CD14-positive monocyte (primary cell): ENCODE data around the gene CIRBP. TPM values are rescaled to one million over a fixed set of nuclear protein-coding genes. Genes with fewer than 3 reads are reported as not detected.

Source experiments
- DNase-seq, 3 donors: peaks; one replicate each; pipeline ENCODE4 v3.0.0-alpha.2; 2011 to 2022
- H2AFZ ChIP-seq: 2 replicates; pipeline ENCODE4 v1.6.0; 2012; ENCODE audit warnings: mild to moderate bottlenecking, low read depth, low read length, inconsistent platforms; ENCODE audit not compliant: insufficient read depth, poor library complexity, severe bottlenecking
- H3K27ac ChIP-seq, 2 donors: 1 replicate in 1 of 2; 2 replicates in 1 of 2; pipeline ENCODE4 v1.5.1; 2012 to 2013; ENCODE audit warnings: low read length in 2 of 2, control low read depth in 1 of 2, inconsistent platforms in 1 of 2, low read depth in 1 of 2, mild to moderate bottlenecking in 1 of 2
- H3K27me3 ChIP-seq, 2 donors: one replicate each; pipeline versions ENCODE4 v1.6.0 to v1.6.1; 2011 to 2013; ENCODE audit warnings: low read length in 2 of 2; ENCODE audit not compliant: control insufficient read depth in 2 of 2, insufficient read depth in 2 of 2
- H3K36me3 ChIP-seq, 2 donors: replicated peaks in 1 of 2; 1 replicate in 1 of 2; 2 replicates in 1 of 2; pipeline versions ENCODE4 v1.5.1 to v1.6.1; 2012 to 2013; ENCODE audit warnings: low read length in 2 of 2, control low read depth in 1 of 2, inconsistent platforms in 1 of 2, mild to moderate bottlenecking in 1 of 2; ENCODE audit not compliant: insufficient read depth in 2 of 2, control insufficient read depth in 1 of 2
- H3K4me1 ChIP-seq, 2 donors: 1 replicate in 1 of 2; 2 replicates in 1 of 2; pipeline versions ENCODE4 v1.5.1 to v1.6.1; 2012 to 2013; ENCODE audit warnings: low read length in 2 of 2, control low read depth in 1 of 2, inconsistent platforms in 1 of 2, mild to moderate bottlenecking in 1 of 2, moderate library complexity in 1 of 2; ENCODE audit not compliant: insufficient read depth in 2 of 2, control insufficient read depth in 1 of 2
- H3K4me2 ChIP-seq: replicated peaks from 2 replicates; pipeline ENCODE3; 2012; ENCODE audit warnings: low read length, moderate library complexity, mild to moderate bottlenecking; ENCODE audit not compliant: poor library complexity, severe bottlenecking; ENCODE audit errors: extremely low read depth
- H3K4me3 ChIP-seq, 3 experiments: fragments of 200-600 bp in 1 of 3; sonication (generic) in 1 of 3; replicated peaks in 1 of 3; 1 replicate in 2 of 3; 2 replicates in 1 of 3; pipeline ENCODE4 v1.5.1; 2011 to 2013; ENCODE audit warnings: low read length in 3 of 3, mild to moderate bottlenecking in 3 of 3, control low read depth in 2 of 3, low read depth in 2 of 3, inconsistent platforms in 1 of 3, moderate library complexity in 1 of 3
- H3K79me2 ChIP-seq: 2 replicates; pipeline ENCODE4 v1.6.0; 2012; ENCODE audit warnings: mild to moderate bottlenecking, control low read depth, inconsistent platforms, low read length, moderate library complexity; ENCODE audit not compliant: insufficient read depth
- H3K9ac ChIP-seq: 2 replicates; pipeline ENCODE4 v1.6.0; 2017; ENCODE audit warnings: low read length, mild to moderate bottlenecking; ENCODE audit not compliant: insufficient read depth, poor library complexity, severe bottlenecking
- H3K9me3 ChIP-seq, 2 donors: replicated peaks in 1 of 2; 1 replicate in 1 of 2; 2 replicates in 1 of 2; pipeline versions ENCODE4 v1.5.1 to v1.6.1; 2012 to 2013; ENCODE audit warnings: low read length in 2 of 2, control low read depth in 1 of 2; ENCODE audit not compliant: control insufficient read depth in 1 of 2, insufficient read depth in 1 of 2
- H4K20me1 ChIP-seq: 2 replicates; pipeline ENCODE4 v1.6.0; 2012; ENCODE audit warnings: mild to moderate bottlenecking, low read length, control low read depth, moderate library complexity; ENCODE audit not compliant: insufficient read depth
- H3K27ac Mint-ChIP-seq, 7 donors: one replicate each; pipeline ENCODE4 v1.8.0; 2020; ENCODE audit warnings: mild to moderate bottlenecking in 7 of 7, mixed read lengths in 7 of 7, moderate library complexity in 6 of 7, inconsistent platforms in 2 of 7
- H3K27me3 Mint-ChIP-seq, 3 donors: one replicate each; pipeline ENCODE4 v1.8.0; 2021 to 2022; ENCODE audit warnings: low read depth in 3 of 3, mild to moderate bottlenecking in 3 of 3, mixed read lengths in 3 of 3, moderate library complexity in 3 of 3, inconsistent platforms in 1 of 3
- H3K36me3 Mint-ChIP-seq, 2 donors: one replicate each; pipeline ENCODE4 v1.8.0; 2020; ENCODE audit warnings: mixed read lengths in 2 of 2, inconsistent platforms in 1 of 2, mild to moderate bottlenecking in 1 of 2
- H3K4me1 Mint-ChIP-seq: one replicate; pipeline ENCODE4 v1.8.0; 2020; ENCODE audit warnings: mild to moderate bottlenecking, mixed read lengths
- H3K4me3 Mint-ChIP-seq, 2 donors: one replicate each; pipeline ENCODE4 v1.8.0; 2020; ENCODE audit warnings: mild to moderate bottlenecking in 2 of 2, mixed read lengths in 2 of 2, moderate library complexity in 1 of 2
- H3K9me3 Mint-ChIP-seq, 7 donors: one replicate each; pipeline ENCODE4 v1.8.0; 2020 to 2022; ENCODE audit warnings: mixed read lengths in 7 of 7, mild to moderate bottlenecking in 6 of 7, moderate library complexity in 6 of 7, inconsistent platforms in 2 of 7
- WGBS: methylation state at CpG from one replicate; pipeline ENCODE4 v1.1.5; 2013; ENCODE audit warnings: missing lambda C conversion rate; ENCODE audit not compliant: insufficient coverage; 5-methylcytosine and 5-hydroxymethylcytosine counted together
- intact Hi-C, 2 donors: fragments of 100-400 bp; cut with micrococcal nuclease; formaldehyde crosslinking; loops; one replicate each; pipeline versions ENCODE4 v1.15.0 to v1.15.1; 2023
- polyA plus RNA-seq, 3 donors: library from polyadenylated mRNA; depleted of rRNA in 1 of 3; unstranded in 2 of 3; stranded (reverse) in 1 of 3; fragments of 300-500 nt in 2 of 3; fragments of >200 nt in 1 of 3; fragmentation: Illumina TruSeq in 2 of 3; gene quantifications; 1 replicate in 2 of 3; 2 replicates in 1 of 3; pipeline ENCODE4 v1.2.3, GENCODE V29; 2012 to 2021
- TF ChIP-seq, protein P1 (sequence below): fragments of 200-600 bp; IDR thresholded peaks from one replicate; pipeline ENCODE4 v1.8.0; 2022; ENCODE audit warnings: antibody characterized with exemption, mild to moderate bottlenecking

CIRBP gene
- polyA plus RNA-seq, 3 donors = 39.6 to 600 (median 51.1) TPM

DNA sequence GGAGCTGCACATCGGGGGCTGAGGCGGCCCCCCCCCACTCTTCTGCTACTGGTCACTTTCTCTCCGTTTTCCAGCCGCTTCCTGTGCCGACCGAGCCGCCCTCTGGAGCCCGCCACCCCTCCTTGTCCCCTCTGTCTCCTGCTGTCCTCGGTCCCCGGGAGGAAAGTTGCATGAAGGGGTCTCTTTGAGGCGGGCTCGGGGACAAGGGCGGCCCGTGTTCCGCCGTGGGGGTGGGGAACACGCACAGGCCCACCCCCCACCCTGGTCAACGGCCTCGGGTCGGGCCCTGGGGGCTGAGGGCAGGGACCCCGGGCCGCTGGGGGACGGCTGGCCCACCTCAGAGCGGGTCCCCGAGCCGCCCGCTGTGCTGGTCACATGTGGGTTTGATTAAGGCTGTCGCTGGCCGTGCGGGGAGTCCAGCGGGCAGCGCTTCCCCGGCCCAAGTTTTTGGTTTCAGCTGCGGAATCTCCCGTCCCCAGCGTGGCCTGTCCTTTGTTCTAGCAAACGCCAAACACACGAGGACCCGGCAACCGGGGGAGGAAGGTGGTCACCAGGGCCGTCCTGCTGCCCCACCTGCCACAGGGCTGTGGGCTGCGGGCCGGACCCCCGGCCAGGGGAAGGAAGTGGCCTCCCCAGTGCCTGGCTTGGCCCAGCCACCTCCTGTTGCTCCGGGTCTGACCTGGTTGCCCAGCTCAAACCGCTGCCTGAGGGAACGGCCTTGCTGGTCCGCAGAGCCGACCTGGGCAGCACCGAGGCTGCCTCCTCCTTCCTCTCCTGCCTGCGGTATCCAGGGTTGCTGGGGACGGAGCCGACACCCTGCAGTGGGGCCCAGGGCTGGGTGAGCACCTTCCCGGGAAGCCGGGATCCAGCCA, 18.5 kb downstream of the CIRBP start:
- H3K27ac ChIP-seq = no peak overlapping the region
- H3K4me1 ChIP-seq = no peaks in the 10 kb centered on the region
- Mint-ChIP-seq H3K9me3 (peaks cover 0 to 13% (median 5%) of the 10 kb centered on the region in 7 donors), H3K36me3 (peaks cover 0 to 7% of the 10 kb centered on the region in 2 donors), H3K4me3 (peak overlapping the region in 1 of 2 donors; percentile 62), H3K4me1 (peaks cover 3% of the 10 kb centered on the region), H3K27me3 (peaks cover 42 to 71% (median 51%) of the 10 kb centered on the region in 3 donors), H3K27ac (no peak overlapping the region)
- no peaks in the 10 kb centered on the region for H4K20me1 ChIP-seq
- no peaks in the 10 kb centered on the region for H3K36me3 ChIP-seq
- intact Hi-C loops = no loop called here
- peaks cover 14 to 54% of the 10 kb centered on the region in 2 donors for H3K27me3 ChIP-seq
- TF ChIP-seq, protein P1, sequence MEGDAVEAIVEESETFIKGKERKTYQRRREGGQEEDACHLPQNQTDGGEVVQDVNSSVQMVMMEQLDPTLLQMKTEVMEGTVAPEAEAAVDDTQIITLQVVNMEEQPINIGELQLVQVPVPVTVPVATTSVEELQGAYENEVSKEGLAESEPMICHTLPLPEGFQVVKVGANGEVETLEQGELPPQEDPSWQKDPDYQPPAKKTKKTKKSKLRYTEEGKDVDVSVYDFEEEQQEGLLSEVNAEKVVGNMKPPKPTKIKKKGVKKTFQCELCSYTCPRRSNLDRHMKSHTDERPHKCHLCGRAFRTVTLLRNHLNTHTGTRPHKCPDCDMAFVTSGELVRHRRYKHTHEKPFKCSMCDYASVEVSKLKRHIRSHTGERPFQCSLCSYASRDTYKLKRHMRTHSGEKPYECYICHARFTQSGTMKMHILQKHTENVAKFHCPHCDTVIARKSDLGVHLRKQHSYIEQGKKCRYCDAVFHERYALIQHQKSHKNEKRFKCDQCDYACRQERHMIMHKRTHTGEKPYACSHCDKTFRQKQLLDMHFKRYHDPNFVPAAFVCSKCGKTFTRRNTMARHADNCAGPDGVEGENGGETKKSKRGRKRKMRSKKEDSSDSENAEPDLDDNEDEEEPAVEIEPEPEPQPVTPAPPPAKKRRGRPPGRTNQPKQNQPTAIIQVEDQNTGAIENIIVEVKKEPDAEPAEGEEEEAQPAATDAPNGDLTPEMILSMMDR = no peak
- no peaks in the 10 kb centered on the region for H3K79me2 ChIP-seq
- no peak overlapping the region for H3K9ac ChIP-seq
- no peak for DNase-seq
- peaks cover 0 to 10% of the 10 kb centered on the region in 2 donors for H3K9me3 ChIP-seq
- no peak overlapping the region for H3K4me2 ChIP-seq
- H3K4me3 ChIP-seq = no peak overlapping the region
- WGBS = 25% methylated on average over 42 of the region's 55 CpGs
- no peak overlapping the region for H2AFZ ChIP-seq

DNA sequence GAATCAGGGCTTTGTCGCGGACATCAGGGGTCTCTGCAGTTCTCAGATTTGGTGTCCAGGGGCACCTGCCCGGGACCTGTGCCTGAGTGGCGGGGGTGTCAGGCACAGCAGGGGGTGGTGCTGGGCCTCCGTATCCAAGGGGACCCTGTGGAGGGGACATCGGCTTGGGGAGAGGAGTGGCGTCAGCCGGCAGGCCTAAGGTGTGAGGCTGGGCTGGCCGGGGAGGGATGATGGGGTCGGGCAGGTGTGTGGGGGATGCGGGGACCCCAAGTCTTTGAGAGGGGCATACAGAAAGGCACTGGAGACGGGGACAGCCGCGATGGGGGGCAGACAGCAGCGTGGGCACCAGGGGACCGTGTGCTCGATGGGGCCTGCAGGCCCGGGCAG, 19.1 kb downstream of the CIRBP start:
- Histone ChIP-seq H3K9me3 (peaks cover 0 to 10% of the 10 kb centered on the region in 2 donors), H3K27me3 (peaks cover 14 to 51% of the 10 kb centered on the region in 2 donors), H3K27ac (no peak overlapping the region), H3K79me2 (no peaks in the 10 kb centered on the region), H3K4me3 (no peak overlapping the region), H3K9ac (no peak overlapping the region), H2AFZ (no peak overlapping the region), H3K4me2 (no peak overlapping the region), H4K20me1 (no peaks in the 10 kb centered on the region), H3K36me3 (no peaks in the 10 kb centered on the region), H3K4me1 (no peaks in the 10 kb centered on the region)
- H3K9me3 Mint-ChIP-seq = peaks cover 0 to 11% (median 5%) of the 10 kb centered on the region in 7 donors
- TF ChIP-seq, protein P1 = no peak
- DNase-seq = no peak
- no peak overlapping the region for H3K27ac Mint-ChIP-seq
- H3K36me3 Mint-ChIP-seq = peaks cover 0 to 7% of the 10 kb centered on the region in 2 donors
- intact Hi-C loops = no loop called here
- no peak overlapping the region for H3K4me3 Mint-ChIP-seq
- 86% methylated on average over 16 of the region's 18 CpGs for WGBS
- H3K27me3 Mint-ChIP-seq = peaks cover 38 to 69% (median 49%) of the 10 kb centered on the region in 3 donors
- H3K4me1 Mint-ChIP-seq = peaks cover 3% of the 10 kb centered on the region
